GM21723 (cell line): Measurements from ENCODE around the gene ACSS3.
"Not testable (repeated sequence)": the region's sequence is repeated elsewhere in the genome, so short reads cannot be mapped to it uniquely, and the experiment has no call there.

ENCODE experiments used
- ATAC-seq: cut with Tn5 transposase; IDR thresholded peaks from one replicate; pipeline ENCODE4 v1.9.1; 2021; ENCODE audit warnings: mild to moderate bottlenecking, moderate library complexity; ENCODE audit not compliant: unreplicated experiment

The ACSS3 gene

GRCh38 chr12:81077686-81078441 is at the start of gene ACSS3:
ACSS3 (plus strand) TSS chr12:81078079; CDS start chr12:81078121, 42 bp downstream.
- ATAC-seq = no peak

GRCh38 chr12:81034926-81035325 is 43.0 kb upstream of the ACSS3 start:
- no peak for ATAC-seq

GRCh38 chr12:81039231-81039630 is 38.6 kb upstream of the ACSS3 start:
- ATAC-seq = no peak

- ATAC-seq = no peak
Measured at GRCh38 chr12:81043979-81044740, 33.7 kb upstream of the ACSS3 start.

GRCh38 chr12:81064971-81065370 is 12.9 kb upstream of the ACSS3 start:
- not testable (repeated sequence) for ATAC-seq

- no peak for ATAC-seq
Measured at GRCh38 chr12:81070846-81071245, 7.0 kb upstream of the ACSS3 start.

GRCh38 chr12:81075539-81075938 is 2.3 kb upstream of the ACSS3 start:
- ATAC-seq = no peak

- ATAC-seq = no peak
Measured at GRCh38 chr12:81077329-81077685, 572 bp upstream of the ACSS3 start.

- ATAC-seq = no peak
Measured at GRCh38 chr12:81078469-81079196, 754 bp downstream of the ACSS3 start.

- no peak for ATAC-seq
Measured at GRCh38 chr12:81079280-81080076, 1.6 kb downstream of the ACSS3 start.

- no peak for ATAC-seq
Measured at GRCh38 chr12:81080431-81080983, 2.6 kb downstream of the ACSS3 start.

- no peak for ATAC-seq
Measured at GRCh38 chr12:81081726-81082125, 3.8 kb downstream of the ACSS3 start.

GRCh38 chr12:81083018-81083417 is 5.1 kb downstream of the ACSS3 start:
- ATAC-seq = no peak

GRCh38 chr12:81083906-81084513 is 6.1 kb downstream of the ACSS3 start:
- no peak for ATAC-seq

GRCh38 chr12:81084811-81085350 is 7.0 kb downstream of the ACSS3 start:
- no peak for ATAC-seq

- no peak for ATAC-seq
Measured at GRCh38 chr12:81085832-81086231, 8.0 kb downstream of the ACSS3 start.

- ATAC-seq = no peak
Measured at GRCh38 chr12:81086342-81086741, 8.5 kb downstream of the ACSS3 start.

- ATAC-seq = no peak
Measured at GRCh38 chr12:81088221-81088620, 10.3 kb downstream of the ACSS3 start.

- no peak for ATAC-seq
Measured at GRCh38 chr12:81089412-81089811, 11.5 kb downstream of the ACSS3 start.

GRCh38 chr12:81092053-81092452 is 14.2 kb downstream of the ACSS3 start:
- ATAC-seq = no peak
